OCI-LY1 (cell line): ENCODE results near the gene KAT5.

ENCODE experiments used
- EZH2 ChIP-seq: fragments of 200-600 bp; sonication (generic), shearing (Covaris generic); IDR thresholded peaks from 2 replicates; pipeline ENCODE4 v1.8.0; 2017; ENCODE audit warnings: borderline replicate concordance, mixed run types, mild to moderate bottlenecking, antibody characterized with exemption, low read length, moderate library complexity, mixed read lengths
- TF ChIP-seq, protein P1 (sequence below): fragments of 200-600 bp; sonication (generic), shearing (Covaris generic); IDR thresholded peaks from 2 replicates; pipeline ENCODE4 v1.5.1; 2017; ENCODE audit warnings: mild to moderate bottlenecking, antibody characterized with exemption, low read length, moderate library complexity, mixed read lengths

- TF ChIP-seq EZH2, result no peak
- TF ChIP-seq, protein P1, sequence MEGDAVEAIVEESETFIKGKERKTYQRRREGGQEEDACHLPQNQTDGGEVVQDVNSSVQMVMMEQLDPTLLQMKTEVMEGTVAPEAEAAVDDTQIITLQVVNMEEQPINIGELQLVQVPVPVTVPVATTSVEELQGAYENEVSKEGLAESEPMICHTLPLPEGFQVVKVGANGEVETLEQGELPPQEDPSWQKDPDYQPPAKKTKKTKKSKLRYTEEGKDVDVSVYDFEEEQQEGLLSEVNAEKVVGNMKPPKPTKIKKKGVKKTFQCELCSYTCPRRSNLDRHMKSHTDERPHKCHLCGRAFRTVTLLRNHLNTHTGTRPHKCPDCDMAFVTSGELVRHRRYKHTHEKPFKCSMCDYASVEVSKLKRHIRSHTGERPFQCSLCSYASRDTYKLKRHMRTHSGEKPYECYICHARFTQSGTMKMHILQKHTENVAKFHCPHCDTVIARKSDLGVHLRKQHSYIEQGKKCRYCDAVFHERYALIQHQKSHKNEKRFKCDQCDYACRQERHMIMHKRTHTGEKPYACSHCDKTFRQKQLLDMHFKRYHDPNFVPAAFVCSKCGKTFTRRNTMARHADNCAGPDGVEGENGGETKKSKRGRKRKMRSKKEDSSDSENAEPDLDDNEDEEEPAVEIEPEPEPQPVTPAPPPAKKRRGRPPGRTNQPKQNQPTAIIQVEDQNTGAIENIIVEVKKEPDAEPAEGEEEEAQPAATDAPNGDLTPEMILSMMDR, result no peak
Observed at GRCh38 chr11:65698205-65698604, 13.8 kb upstream of the KAT5 start.
